GM18519 (cell line): ENCODE results near the gene CHSY1.

ENCODE experiments used
- ATAC-seq: cut with Tn5 transposase; IDR thresholded peaks from one replicate; pipeline ENCODE4 v1.9.1; 2021; ENCODE audit warnings: mild to moderate bottlenecking, moderate library complexity; ENCODE audit not compliant: unreplicated experiment, low FRiP score

Gene CHSY1

GRCh38 chr15:101192081-101192480 is 59.8 kb downstream of the CHSY1 start:
- ATAC-seq, result no peak

GRCh38 chr15:101191242-101191641 is 60.6 kb downstream of the CHSY1 start:
- ATAC-seq, result no peak

- no peak for ATAC-seq
Measured at GRCh38 chr15:101190092-101190595, 61.7 kb downstream of the CHSY1 start.

- ATAC-seq, result no peak
Measured at GRCh38 chr15:101189409-101190091, 62.3 kb downstream of the CHSY1 start.

- ATAC-seq, result peak; percentile 51
Measured at GRCh38 chr15:101188637-101189408, 63.0 kb downstream of the CHSY1 start.

GRCh38 chr15:101187820-101188636 is 63.8 kb downstream of the CHSY1 start:
- no peak for ATAC-seq

GRCh38 chr15:101185770-101186169 is 66.1 kb downstream of the CHSY1 start:
- ATAC-seq, result no peak

GRCh38 chr15:101185336-101185735 is 66.5 kb downstream of the CHSY1 start:
- no peak for ATAC-seq

GRCh38 chr15:101184830-101185229 is 67.0 kb downstream of the CHSY1 start:
- ATAC-seq, result no peak

GRCh38 chr15:101183931-101184305 is 67.9 kb downstream of the CHSY1 start:
- ATAC-seq, result no peak

- no peak for ATAC-seq
Measured at GRCh38 chr15:101183226-101183930, 68.5 kb downstream of the CHSY1 start.

- no peak for ATAC-seq
Measured at GRCh38 chr15:101182215-101182614, 69.6 kb downstream of the CHSY1 start.

GRCh38 chr15:101181349-101181748 is 70.5 kb downstream of the CHSY1 start:
- ATAC-seq, result no peak

- no peak for ATAC-seq
Measured at GRCh38 chr15:101180620-101181307, 71.1 kb downstream of the CHSY1 start.

GRCh38 chr15:101179341-101180153 is 72.3 kb downstream of the CHSY1 start:
- no peak for ATAC-seq

GRCh38 chr15:101178931-101179330 is 72.9 kb downstream of the CHSY1 start:
- no peak for ATAC-seq

- ATAC-seq, result no peak
Measured at GRCh38 chr15:101178479-101178878, 73.4 kb downstream of the CHSY1 start.

- ATAC-seq, result no peak
Measured at GRCh38 chr15:101177866-101178265, 74.0 kb downstream of the CHSY1 start.

GRCh38 chr15:101176625-101177024 is 75.2 kb downstream of the CHSY1 start:
- no peak for ATAC-seq
